Fibroblast of lung (primary cell): ENCODE measurements around the gene GPR180.

Source experiments
- EZH2 ChIP-seq: IDR thresholded peaks from 2 replicates; pipeline ENCODE4 v1.5.1; 2012; ENCODE audit warnings: low read length, control low read depth, mild to moderate bottlenecking; ENCODE audit errors: missing control alignments
- TF ChIP-seq, protein P1 (sequence below), 2 donors: IDR thresholded peaks in 1 of 2; conservative IDR thresholded peaks in 1 of 2; 1 replicate in 1 of 2; 2 replicates in 1 of 2; pipeline ENCODE4 v1.5.1; 2011 to 2012; ENCODE audit warnings: low read length in 2 of 2, control low read depth in 1 of 2, inconsistent platforms in 1 of 2, low read depth in 1 of 2, mild to moderate bottlenecking in 1 of 2

DNA sequence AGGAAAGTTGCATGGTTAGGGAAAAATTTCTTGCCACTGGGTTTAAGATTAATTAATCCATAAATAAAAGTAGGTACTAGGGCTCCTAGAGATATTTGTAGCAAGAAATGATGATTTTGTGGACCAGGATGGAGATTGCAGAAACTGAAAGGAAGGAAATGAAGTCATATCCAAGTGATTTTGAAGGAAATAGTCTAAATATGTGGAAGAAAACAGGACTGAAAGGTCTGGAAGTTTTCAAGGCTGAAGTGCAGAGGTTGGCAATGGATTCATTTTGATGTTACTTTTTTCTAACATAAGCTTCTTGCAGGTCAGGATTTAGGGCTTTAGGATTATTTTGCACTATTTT, 57.9 kb downstream of the GPR180 start:
- TF ChIP-seq, protein P1, sequence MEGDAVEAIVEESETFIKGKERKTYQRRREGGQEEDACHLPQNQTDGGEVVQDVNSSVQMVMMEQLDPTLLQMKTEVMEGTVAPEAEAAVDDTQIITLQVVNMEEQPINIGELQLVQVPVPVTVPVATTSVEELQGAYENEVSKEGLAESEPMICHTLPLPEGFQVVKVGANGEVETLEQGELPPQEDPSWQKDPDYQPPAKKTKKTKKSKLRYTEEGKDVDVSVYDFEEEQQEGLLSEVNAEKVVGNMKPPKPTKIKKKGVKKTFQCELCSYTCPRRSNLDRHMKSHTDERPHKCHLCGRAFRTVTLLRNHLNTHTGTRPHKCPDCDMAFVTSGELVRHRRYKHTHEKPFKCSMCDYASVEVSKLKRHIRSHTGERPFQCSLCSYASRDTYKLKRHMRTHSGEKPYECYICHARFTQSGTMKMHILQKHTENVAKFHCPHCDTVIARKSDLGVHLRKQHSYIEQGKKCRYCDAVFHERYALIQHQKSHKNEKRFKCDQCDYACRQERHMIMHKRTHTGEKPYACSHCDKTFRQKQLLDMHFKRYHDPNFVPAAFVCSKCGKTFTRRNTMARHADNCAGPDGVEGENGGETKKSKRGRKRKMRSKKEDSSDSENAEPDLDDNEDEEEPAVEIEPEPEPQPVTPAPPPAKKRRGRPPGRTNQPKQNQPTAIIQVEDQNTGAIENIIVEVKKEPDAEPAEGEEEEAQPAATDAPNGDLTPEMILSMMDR (conservative IDR thresholded peaks at IDR 0.05 in 1 of 2, IDR thresholded peaks at IDR 0.05 in 1 of 2; ENCODE audit: low read depth in 1 of 2, low read length in 2 of 2): no peak
- TF ChIP-seq EZH2: no peak
